Uterus (tissue), 4 donors: ENCODE data around the gene NUDT2. TPM values are rescaled to one million over a fixed set of nuclear protein-coding genes. Genes with fewer than 3 reads are reported as not detected.
"Not testable (repeated sequence)": the region's sequence is repeated elsewhere in the genome, so short reads cannot be mapped to it uniquely, and the experiment has no call there.

ENCODE experiments used
- DNase-seq, 2 donors: peaks; one replicate each; pipeline ENCODE4 v3.0.0-alpha.2; 2019 to 2020
- H3K27ac ChIP-seq, 2 donors: fragments of 200-600 bp; sonication (generic); 1 replicate in 1 of 2; 2 replicates in 1 of 2; pipeline ENCODE4 v1.5.1; 2016 to 2018
- H3K27me3 ChIP-seq, 2 donors: fragments of 200-600 bp; sonication (generic); one replicate each; pipeline ENCODE4 v1.5.1; 2018 to 2019; ENCODE audit warnings: control low read depth in 1 of 2
- H3K36me3 ChIP-seq, 2 donors: fragments of 200-600 bp; sonication (generic); one replicate each; pipeline ENCODE4 v1.5.1; 2019; ENCODE audit warnings: control low read depth in 1 of 2
- H3K4me1 ChIP-seq, 2 donors: fragments of 200-600 bp; sonication (generic); one replicate each; pipeline ENCODE4 v1.5.1; 2018 to 2019; ENCODE audit warnings: control low read depth in 1 of 2
- H3K4me3 ChIP-seq, 2 donors: fragments of 200-600 bp; sonication (generic); 1 replicate in 1 of 2; 2 replicates in 1 of 2; pipeline ENCODE4 v1.5.1; 2018 to 2019; ENCODE audit warnings: mild to moderate bottlenecking in 1 of 2
- H3K9me3 ChIP-seq, 2 donors: fragments of 200-600 bp; sonication (generic); one replicate each; pipeline ENCODE4 v1.5.1; 2019; ENCODE audit warnings: control low read depth in 1 of 2
- POLR2A ChIP-seq, 2 donors: fragments of 450-650 bp; IDR thresholded peaks; one replicate each; pipeline ENCODE4 v1.6.1; 2016; ENCODE audit warnings: antibody characterized with exemption in 2 of 2, mild to moderate bottlenecking in 1 of 2, moderate library complexity in 1 of 2
- intact Hi-C: fragments of 100-400 bp; cut with DNase I; formaldehyde crosslinking; loops from one replicate; pipeline ENCODE4 v1.15.1; 2023; ENCODE audit warnings: low total_unique reads
- total RNA-seq, 4 donors: library from RNA; depleted of rRNA in 3 of 4; stranded (reverse); fragments of >200 nt in 3 of 4; gene quantifications; one replicate each; pipeline versions ENCODE4 v1.1.0 to v1.2.4, GENCODE V29; 2014 to 2023
- TF ChIP-seq, protein P1 (sequence below), 4 experiments: fragments of 200-600 bp in 2 of 4; fragments of 450-650 bp in 2 of 4; sonication (generic) in 2 of 4; IDR thresholded peaks; one replicate each; pipeline ENCODE4 v1.5.1; 2016 to 2019; ENCODE audit warnings: antibody characterized with exemption in 4 of 4, mild to moderate bottlenecking in 2 of 4, moderate library complexity in 1 of 4
- donor health status: DM: yes; HTN: yes; CAD: no.

Gene NUDT2
- total RNA-seq, 4 donors from 2014 or later: 7.6 to 24.6 (median 20.2) TPM

DNA sequence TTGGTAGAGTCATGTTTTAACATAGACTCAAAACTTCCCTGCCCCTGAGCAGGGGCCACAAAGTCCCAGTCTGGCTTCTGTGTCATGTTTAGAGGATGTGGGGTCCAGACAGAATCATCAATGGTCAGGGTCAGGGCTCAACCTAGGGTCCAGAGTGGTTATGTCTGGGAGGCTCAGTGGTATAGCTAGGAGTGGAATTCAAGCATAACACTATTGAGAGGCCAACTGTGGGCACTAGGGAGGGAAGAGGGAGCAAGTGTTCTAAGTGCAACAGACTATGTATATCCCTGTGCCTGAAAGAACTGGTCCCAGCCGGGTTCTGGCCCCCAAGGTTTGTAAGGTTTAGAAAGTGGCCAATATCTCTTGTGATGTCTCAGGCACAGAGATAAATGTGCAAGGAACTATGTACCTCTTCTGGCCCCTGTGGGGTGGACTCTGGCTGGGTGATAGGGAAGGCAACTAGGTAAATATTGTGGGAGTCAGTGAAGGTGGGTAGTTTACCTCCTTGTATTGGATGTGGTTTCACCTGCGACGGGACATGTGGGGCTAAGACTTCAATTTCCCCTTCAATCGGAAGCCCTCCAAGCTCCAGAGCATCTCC, 33.3 kb downstream of the NUDT2 start:
- Histone ChIP-seq H3K27me3 (no peaks in the 10 kb centered on the region), H3K9me3 (no peaks in the 10 kb centered on the region), H3K36me3 (no peaks in the 10 kb centered on the region), H3K4me3 (no peak overlapping the region), H3K27ac (no peak overlapping the region), H3K4me1 (no peaks in the 10 kb centered on the region)
- intact Hi-C loops: no loop called here
- no peak for DNase-seq
- TF ChIP-seq, protein P1, sequence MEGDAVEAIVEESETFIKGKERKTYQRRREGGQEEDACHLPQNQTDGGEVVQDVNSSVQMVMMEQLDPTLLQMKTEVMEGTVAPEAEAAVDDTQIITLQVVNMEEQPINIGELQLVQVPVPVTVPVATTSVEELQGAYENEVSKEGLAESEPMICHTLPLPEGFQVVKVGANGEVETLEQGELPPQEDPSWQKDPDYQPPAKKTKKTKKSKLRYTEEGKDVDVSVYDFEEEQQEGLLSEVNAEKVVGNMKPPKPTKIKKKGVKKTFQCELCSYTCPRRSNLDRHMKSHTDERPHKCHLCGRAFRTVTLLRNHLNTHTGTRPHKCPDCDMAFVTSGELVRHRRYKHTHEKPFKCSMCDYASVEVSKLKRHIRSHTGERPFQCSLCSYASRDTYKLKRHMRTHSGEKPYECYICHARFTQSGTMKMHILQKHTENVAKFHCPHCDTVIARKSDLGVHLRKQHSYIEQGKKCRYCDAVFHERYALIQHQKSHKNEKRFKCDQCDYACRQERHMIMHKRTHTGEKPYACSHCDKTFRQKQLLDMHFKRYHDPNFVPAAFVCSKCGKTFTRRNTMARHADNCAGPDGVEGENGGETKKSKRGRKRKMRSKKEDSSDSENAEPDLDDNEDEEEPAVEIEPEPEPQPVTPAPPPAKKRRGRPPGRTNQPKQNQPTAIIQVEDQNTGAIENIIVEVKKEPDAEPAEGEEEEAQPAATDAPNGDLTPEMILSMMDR (IDR thresholded peaks at IDR 0.05): no peak
- TF ChIP-seq POLR2A (IDR thresholded peaks at IDR 0.05): no peak

DNA sequence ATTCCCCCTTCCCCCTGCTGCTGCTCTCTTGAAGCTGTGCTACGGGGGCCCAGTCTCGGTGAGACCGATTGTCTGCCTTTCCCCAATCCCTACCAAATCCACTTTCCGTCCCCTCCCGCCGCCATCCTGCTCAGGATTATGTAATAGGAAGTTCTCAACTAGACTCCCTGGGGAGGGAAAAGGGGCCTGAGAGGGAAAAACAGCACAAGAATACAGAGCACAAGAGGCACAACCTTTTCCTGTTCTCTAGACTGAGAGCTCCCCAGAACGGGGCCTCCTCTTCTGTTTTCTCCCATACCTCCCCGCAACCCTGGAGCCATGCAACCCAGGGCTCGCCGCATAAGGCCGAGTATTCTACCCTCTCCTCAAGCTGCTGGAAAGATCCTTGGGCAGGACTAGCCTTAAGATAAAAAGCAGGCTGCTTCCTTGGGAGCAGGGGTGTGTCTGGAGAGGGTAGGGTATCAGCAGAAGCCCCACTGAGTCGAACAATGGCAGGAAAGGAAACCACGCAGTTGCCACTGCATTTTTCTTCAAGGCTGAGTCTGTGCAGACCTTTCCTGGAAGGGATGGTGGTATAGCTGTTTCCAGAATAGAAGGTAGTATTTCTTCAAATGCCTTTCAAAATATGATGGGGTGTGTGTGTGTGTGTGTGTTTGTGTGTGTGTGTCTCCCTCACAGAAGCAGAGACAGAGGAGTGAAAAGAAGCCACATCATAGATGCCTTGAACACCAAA, 34.4 kb downstream of the NUDT2 start:
- no peak for DNase-seq
- Histone ChIP-seq H3K4me3 (no peak overlapping the region), H3K36me3 (no peaks in the 10 kb centered on the region), H3K27me3 (no peaks in the 10 kb centered on the region), H3K9me3 (no peaks in the 10 kb centered on the region), H3K4me1 (no peaks in the 10 kb centered on the region), H3K27ac (peak overlapping the region; percentile 11 to 21)
- TF ChIP-seq POLR2A (IDR thresholded peaks at IDR 0.05): no peak
- TF ChIP-seq, protein P1 (IDR thresholded peaks at IDR 0.05): no peak
- intact Hi-C loops: no loop called here

DNA sequence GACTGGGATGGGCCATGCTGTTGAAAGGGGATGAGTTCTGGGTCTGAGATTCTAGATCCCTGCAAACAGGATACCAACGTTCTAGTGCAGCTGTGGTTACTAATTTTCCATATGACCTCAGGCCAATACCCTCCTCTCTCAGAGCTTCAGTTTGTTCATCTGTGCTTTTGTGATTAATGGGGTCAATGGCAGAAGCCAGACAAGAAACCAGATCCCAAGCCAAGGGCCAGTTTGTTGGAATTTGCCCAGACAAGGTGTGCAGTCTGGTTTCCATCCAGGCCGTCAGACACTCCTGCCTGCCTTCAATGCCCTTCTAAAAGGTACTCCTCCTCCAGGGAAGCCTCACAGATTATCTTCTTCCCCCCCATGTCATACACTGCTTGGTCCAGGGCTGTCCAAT, 35.9 kb downstream of the NUDT2 start:
- TF ChIP-seq, protein P1 (IDR thresholded peaks at IDR 0.05): no peak
- TF ChIP-seq POLR2A (IDR thresholded peaks at IDR 0.05): no peak
- no peak overlapping the region for H3K4me3 ChIP-seq
- H3K27me3 ChIP-seq: no peaks in the 10 kb centered on the region
- DNase-seq: no peak
- H3K4me1 ChIP-seq: no peaks in the 10 kb centered on the region
- H3K9me3 ChIP-seq: no peaks in the 10 kb centered on the region
- intact Hi-C loops: no loop called here
- no peaks in the 10 kb centered on the region for H3K36me3 ChIP-seq
- no peak overlapping the region for H3K27ac ChIP-seq

DNA sequence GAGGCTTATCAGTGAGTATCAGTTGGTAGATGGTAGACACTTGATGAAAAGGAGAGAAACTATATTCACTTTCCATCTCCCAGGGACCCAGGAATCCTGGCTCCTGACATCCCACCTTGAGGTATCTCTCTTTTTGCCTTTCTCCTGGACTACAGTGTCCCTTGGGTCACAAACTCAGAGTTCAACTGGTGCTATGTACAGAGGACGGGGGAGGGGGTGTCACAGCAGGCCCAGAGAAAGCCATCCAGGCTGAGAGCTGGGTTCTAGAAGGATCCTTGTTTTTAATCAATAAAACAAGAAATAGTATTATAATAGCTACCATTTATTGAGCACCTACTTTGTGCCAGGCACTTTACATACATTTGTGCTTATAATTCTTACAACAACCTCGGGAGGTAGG, 37.0 kb downstream of the NUDT2 start:
- intact Hi-C loops: no loop called here
- no peaks in the 10 kb centered on the region for H3K36me3 ChIP-seq
- H3K9me3 ChIP-seq: no peaks in the 10 kb centered on the region
- H3K27ac ChIP-seq: no peak overlapping the region
- H3K4me1 ChIP-seq: no peaks in the 10 kb centered on the region
- H3K4me3 ChIP-seq: no peak overlapping the region
- no peak for DNase-seq
- no peak for TF ChIP-seq POLR2A (IDR thresholded peaks at IDR 0.05)
- TF ChIP-seq, protein P1 (IDR thresholded peaks at IDR 0.05): no peak
- no peaks in the 10 kb centered on the region for H3K27me3 ChIP-seq

DNA sequence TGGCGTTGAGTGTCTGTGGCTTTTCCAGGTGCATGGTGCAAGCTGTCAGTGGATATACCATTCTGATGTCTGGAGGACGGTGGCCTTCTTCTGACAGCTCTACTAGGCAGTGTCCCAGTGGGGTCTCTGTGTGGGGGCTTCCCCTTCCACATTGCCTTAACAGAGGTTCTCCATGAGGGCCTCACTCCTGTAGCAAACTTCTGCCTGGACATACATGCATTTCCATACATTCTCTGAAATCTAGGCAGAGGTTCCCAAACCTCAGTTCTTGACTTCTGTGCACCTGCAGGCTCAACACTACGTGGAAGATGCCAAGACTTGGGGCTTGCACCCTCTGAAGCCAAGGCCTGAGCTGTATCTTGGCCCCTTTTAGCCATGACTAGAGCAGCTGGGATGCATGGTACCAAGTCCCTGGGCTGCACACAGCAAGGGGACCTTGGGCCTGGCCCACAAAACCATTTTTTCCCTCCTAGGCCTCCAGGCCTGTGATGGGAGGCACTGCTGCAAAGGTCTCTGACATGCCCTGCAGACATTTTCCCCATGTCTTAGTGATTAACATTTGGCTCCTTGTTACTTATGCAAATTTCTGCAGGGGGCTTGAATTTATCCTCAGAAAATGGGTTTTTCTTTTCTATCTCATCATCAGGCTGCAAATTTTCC, 38.5 kb downstream of the NUDT2 start:
- H3K36me3 ChIP-seq, H3K4me3 ChIP-seq, H3K27ac ChIP-seq, DNase-seq, H3K27me3 ChIP-seq, intact Hi-C loops, H3K9me3 ChIP-seq, H3K4me1 ChIP-seq: not testable (repeated sequence)

DNA sequence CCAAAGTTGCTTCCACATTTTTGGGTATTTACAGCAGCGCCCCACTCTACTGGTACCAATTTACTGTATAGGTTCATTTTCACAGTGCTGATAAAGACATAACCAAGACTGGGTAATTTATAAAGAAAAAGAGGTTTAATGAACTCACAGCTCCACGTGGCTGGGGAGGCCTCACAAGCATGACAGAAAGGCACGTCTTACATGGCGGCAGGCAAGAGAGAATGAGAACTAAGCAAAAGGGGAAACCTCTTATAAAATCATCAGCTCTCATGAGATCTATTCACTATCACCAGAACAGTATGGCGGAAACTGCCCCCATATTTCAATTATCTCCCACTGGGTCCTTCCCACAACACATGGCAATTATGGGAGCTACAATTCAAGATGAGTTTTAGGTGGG, 39.4 kb downstream of the NUDT2 start:
- H3K4me1 ChIP-seq, H3K27ac ChIP-seq, H3K27me3 ChIP-seq, H3K36me3 ChIP-seq, H3K4me3 ChIP-seq, intact Hi-C loops, H3K9me3 ChIP-seq, DNase-seq: not testable (repeated sequence)
